ENCODE results near the gene ZNF142.

The ZNF142 gene

GRCh38 chr2:218648787-218649100, 10.7 kb downstream of the ZNF142 start:
- DNase-seq = no peak

GRCh38 chr2:218648088-218648786, 11.2 kb downstream of the ZNF142 start:
- no peak for DNase-seq

- no peak for DNase-seq
Observed at GRCh38 chr2:218645126-218645525, 14.3 kb downstream of the ZNF142 start.

- DNase-seq = no peak
Observed at GRCh38 chr2:218644721-218645120, 14.7 kb downstream of the ZNF142 start.

GRCh38 chr2:218643751-218644310, 15.6 kb downstream of the ZNF142 start:
- DNase-seq = no peak

GRCh38 chr2:218642786-218643185, 16.6 kb downstream of the ZNF142 start:
- DNase-seq = no peak

GRCh38 chr2:218642121-218642656, 17.2 kb downstream of the ZNF142 start:
- no peak for DNase-seq

GRCh38 chr2:218638372-218638771, 21.1 kb downstream of the ZNF142 start:
- no peak for DNase-seq

- DNase-seq = no peak
Observed at GRCh38 chr2:218635719-218636118, 23.7 kb downstream of the ZNF142 start.

- DNase-seq = no peak
Observed at GRCh38 chr2:218631837-218632236, 27.6 kb downstream of the ZNF142 start.

- DNase-seq = no peak
Observed at GRCh38 chr2:218627939-218628338, 31.5 kb downstream of the ZNF142 start.

GRCh38 chr2:218626369-218626768, 33.1 kb downstream of the ZNF142 start:
- DNase-seq = no peak

- no peak for DNase-seq
Observed at GRCh38 chr2:218623366-218623705, 36.1 kb downstream of the ZNF142 start.

GRCh38 chr2:218622606-218623365, 36.6 kb downstream of the ZNF142 start:
- no peak for DNase-seq

GRCh38 chr2:218621007-218621406, 38.4 kb downstream of the ZNF142 start:
- DNase-seq = no peak

- DNase-seq = no peak
Observed at GRCh38 chr2:218618102-218618860, 41.1 kb downstream of the ZNF142 start.

- no peak for DNase-seq
Observed at GRCh38 chr2:218615868-218616315, 43.5 kb downstream of the ZNF142 start.

- DNase-seq = peak; percentile 72
Observed at GRCh38 chr2:218607436-218608115, 51.8 kb downstream of the ZNF142 start, which contains the start of gene PLCD4. TSS of gene PLCD4 (plus strand) at chr2:218607899. CDS start at chr2:218615740, 7,841 bp downstream.

- peak; percentile 78 for DNase-seq
Observed at GRCh38 chr2:218605432-218605831, 54.0 kb downstream of the ZNF142 start.

Measured in left hindlimb (tissue), 1 donor.